Thyroid gland (tissue), 4 donors: ENCODE results near the gene RAD18. TPM values are rescaled to one million over a fixed set of nuclear protein-coding genes. Genes with fewer than 3 reads are reported as not detected.

Source experiments
- DNase-seq, 2 donors: peaks; one replicate each; pipeline ENCODE4 v3.0.0-alpha.2; 2019
- H3K27ac ChIP-seq, 3 donors: fragments of 200-600 bp; sonication (generic); 1 replicate in 2 of 3; 2 replicates in 1 of 3; pipeline ENCODE4 v1.5.1; 2016 to 2019; ENCODE audit warnings: mild to moderate bottlenecking in 1 of 3, moderate library complexity in 1 of 3
- H3K27me3 ChIP-seq: fragments of 200-600 bp; sonication (generic); one replicate; pipeline ENCODE4 v1.5.1; 2019
- H3K36me3 ChIP-seq, 2 donors: fragments of 200-600 bp; sonication (generic); one replicate each; pipeline ENCODE4 v1.5.1; 2016 to 2019
- H3K4me1 ChIP-seq, 2 donors: fragments of 200-600 bp; sonication (generic); one replicate each; pipeline ENCODE4 v1.5.1; 2017 to 2019
- H3K4me3 ChIP-seq, 3 donors: fragments of 200-600 bp; sonication (generic); replicated peaks in 1 of 3; 1 replicate in 2 of 3; 2 replicates in 1 of 3; pipeline ENCODE4 v1.5.1; 2016; ENCODE audit warnings: mild to moderate bottlenecking in 1 of 3
- H3K9me3 ChIP-seq: fragments of 200-600 bp; sonication (generic); one replicate; pipeline ENCODE4 v1.5.1; 2017
- CTCF ChIP-seq, 6 experiments: fragments of 200-600 bp in 3 of 6; fragments of 450-650 bp in 3 of 6; sonication (generic) in 3 of 6; IDR thresholded peaks; one replicate each; pipeline ENCODE4 v1.5.1; 2016 to 2019; ENCODE audit warnings: antibody characterized with exemption in 6 of 6, mild to moderate bottlenecking in 2 of 6, inconsistent platforms in 1 of 6, moderate library complexity in 1 of 6
- POLR2A ChIP-seq, 2 donors: fragments of 450-650 bp; IDR thresholded peaks; one replicate each; pipeline ENCODE4 v1.6.1; 2017; ENCODE audit warnings: antibody characterized with exemption in 2 of 2, mild to moderate bottlenecking in 2 of 2, moderate library complexity in 1 of 2
- WGBS, 2 donors: methylation state at CpG; one replicate each; pipeline ENCODE4 v1.1.5; 2017; 5-methylcytosine and 5-hydroxymethylcytosine counted together
- intact Hi-C: fragments of 100-400 bp; cut with DNase I; formaldehyde crosslinking; loops from one replicate; pipeline ENCODE4 v1.15.1; 2023
- total RNA-seq, 4 donors: library from RNA; depleted of rRNA; stranded (reverse); fragments of >200 nt; gene quantifications; one replicate each; pipeline ENCODE4 v1.2.3, GENCODE V29; 2016

RAD18 gene
- total RNA-seq, 4 donors from 2014 or later: 9.6 to 18.4 (median 10.5) TPM

- Histone ChIP-seq H3K4me3 (no peak overlapping the region), H3K9me3 (no peaks in the 10 kb centered on the region), H3K36me3 (no peaks in the 10 kb centered on the region), H3K27ac (no peak overlapping the region), H3K4me1 (no peaks in the 10 kb centered on the region), H3K27me3 (no peaks in the 10 kb centered on the region)
- DNase-seq: no peak
- TF ChIP-seq POLR2A (IDR thresholded peaks at IDR 0.05): no peak
- TF ChIP-seq CTCF (IDR thresholded peaks at IDR 0.05): no peak
- WGBS, 2 donors: 85 to 100% methylated on average over 3 of the region's 3 CpGs
- intact Hi-C loops: no loop called here
Measured at GRCh38 chr3:8838765-8839423, 124.4 kb downstream of the RAD18 start.

GRCh38 chr3:8838234-8838633, 125.0 kb downstream of the RAD18 start:
- H3K4me3 ChIP-seq: no peak overlapping the region
- WGBS, 2 donors: 70 to 87% methylated on average over 4 of the region's 4 CpGs
- H3K27ac ChIP-seq: no peak overlapping the region
- intact Hi-C loops: no loop called here
- DNase-seq: no peak
- no peak for TF ChIP-seq POLR2A (IDR thresholded peaks at IDR 0.05)
- H3K4me1 ChIP-seq: no peaks in the 10 kb centered on the region
- H3K27me3 ChIP-seq: no peaks in the 10 kb centered on the region
- H3K9me3 ChIP-seq: no peaks in the 10 kb centered on the region
- H3K36me3 ChIP-seq: no peaks in the 10 kb centered on the region

GRCh38 chr3:8837162-8837561, 126.1 kb downstream of the RAD18 start:
- Histone ChIP-seq H3K36me3 (no peaks in the 10 kb centered on the region), H3K4me1 (no peaks in the 10 kb centered on the region), H3K9me3 (no peaks in the 10 kb centered on the region), H3K4me3 (no peak overlapping the region), H3K27ac (no peak overlapping the region), H3K27me3 (no peaks in the 10 kb centered on the region)
- 63 to 79% methylated on average over 3 of the region's 3 CpGs for WGBS, 2 donors
- no peak for TF ChIP-seq CTCF (IDR thresholded peaks at IDR 0.05)
- no peak for TF ChIP-seq POLR2A (IDR thresholded peaks at IDR 0.05)
- intact Hi-C loops: no loop called here
- no peak for DNase-seq

- 77 to 78% methylated on average over 3 of the region's 3 CpGs for WGBS, 2 donors
- no peak overlapping the region for H3K27ac ChIP-seq
- no peaks in the 10 kb centered on the region for H3K36me3 ChIP-seq
- no peaks in the 10 kb centered on the region for H3K9me3 ChIP-seq
- H3K27me3 ChIP-seq: no peaks in the 10 kb centered on the region
- H3K4me3 ChIP-seq: no peak overlapping the region
- TF ChIP-seq POLR2A (IDR thresholded peaks at IDR 0.05) (no peak), CTCF (IDR thresholded peaks at IDR 0.05) (no peak)
- no peak for DNase-seq
- H3K4me1 ChIP-seq: no peaks in the 10 kb centered on the region
- intact Hi-C loops: no loop called here
Measured at GRCh38 chr3:8836096-8836495, 127.2 kb downstream of the RAD18 start.

GRCh38 chr3:8835385-8835784, 127.9 kb downstream of the RAD18 start:
- TF ChIP-seq CTCF (IDR thresholded peaks at IDR 0.05) (no peak), POLR2A (IDR thresholded peaks at IDR 0.05) (no peak)
- Histone ChIP-seq H3K27me3 (no peaks in the 10 kb centered on the region), H3K27ac (no peak overlapping the region), H3K36me3 (no peaks in the 10 kb centered on the region), H3K9me3 (no peaks in the 10 kb centered on the region), H3K4me1 (no peaks in the 10 kb centered on the region), H3K4me3 (no peak overlapping the region)
- intact Hi-C loops: no loop called here
- no peak for DNase-seq
- WGBS, 2 donors: 79 to 94% methylated on average over 3 to 4 of the region's 4 CpGs
